PC-3 (cell line): ENCODE results near the gene COL4A5. TPM values are rescaled to one million over a fixed set of nuclear protein-coding genes. Genes with fewer than 3 reads are reported as not detected.

Source experiments
- ATAC-seq: fragments of 200-7000 bp; cut with Tn5 transposase; 2 replicates; pipeline ENCODE4 v1.9.1; 2020; ENCODE audit warnings: mild to moderate bottlenecking, moderate library complexity
- BruUV-seq: library from RNA; stranded (reverse); fragments of 400-500 nt; replicated peaks from 2 replicates; lab custom pipeline; 2021; lab: Mats Ljungman, UMichigan
- CTCF ChIA-PET: fragments of 300-600 bp; sonication (Branson Sonifier 250); formaldehyde crosslinking; loops from one replicate; lab custom pipeline; 2022; ENCODE audit warnings: antibody characterized with exemption; lab: Charles Lee
- POLR2A ChIA-PET: fragments of 300-600 bp; sonication (Branson Sonifier 250); formaldehyde crosslinking; loops from one replicate; lab custom pipeline; 2022; ENCODE audit warnings: antibody characterized with exemption; ENCODE audit not compliant: unreplicated experiment; lab: Charles Lee
- DNase-seq: peaks from one replicate; pipeline ENCODE4 v3.0.0-alpha.2; 2015
- H2AFZ ChIP-seq: fragments of 300-600 bp; sonication (generic); 2 replicates; pipeline ENCODE4 v1.6.0; 2016; ENCODE audit warnings: antibody characterized with exemption, low read length
- H3F3A ChIP-seq: fragments of 300-600 bp; sonication (generic); one replicate; pipeline ENCODE4 v1.6.0; 2017; ENCODE audit warnings: antibody characterized with exemption, low read length, control low read depth, mild to moderate bottlenecking; ENCODE audit not compliant: unreplicated experiment
- H3K27ac ChIP-seq: fragments of 300-600 bp; sonication (generic); 2 replicates; pipeline ENCODE4 v1.5.1; 2016; ENCODE audit warnings: mild to moderate bottlenecking, low read length
- H3K27me3 ChIP-seq: fragments of 300-600 bp; sonication (generic); 2 replicates; pipeline ENCODE4 v1.6.1; 2016; ENCODE audit warnings: low read length, mixed read lengths
- H3K36me3 ChIP-seq: fragments of 300-600 bp; sonication (generic); 2 replicates; pipeline ENCODE4 v1.6.1; 2016; ENCODE audit warnings: low read depth, mixed run types, low read length, mixed read lengths
- H3K4me1 ChIP-seq: fragments of 300-600 bp; sonication (generic); 2 replicates; pipeline ENCODE4 v1.5.1; 2016; ENCODE audit warnings: low read length; ENCODE audit not compliant: insufficient read depth
- H3K4me2 ChIP-seq: fragments of 300-600 bp; sonication (generic); 2 replicates; pipeline ENCODE4 v1.6.0; 2016; ENCODE audit warnings: low read length
- H3K4me3 ChIP-seq: fragments of 300-600 bp; sonication (generic); 2 replicates; pipeline ENCODE4 v1.5.1; 2016; ENCODE audit warnings: mild to moderate bottlenecking, low read length, mixed read lengths
- H3K79me2 ChIP-seq: fragments of 300-600 bp; sonication (generic); 2 replicates; pipeline ENCODE4 v1.6.1; 2017; ENCODE audit warnings: low read length, mixed read lengths
- H3K9ac ChIP-seq: fragments of 300-600 bp; sonication (generic); 2 replicates; pipeline ENCODE4 v1.6.0; 2016; ENCODE audit warnings: mild to moderate bottlenecking, low read length
- H3K9me2 ChIP-seq: fragments of 300-600 bp; sonication (generic); replicated peaks from 2 replicates; pipeline ENCODE4 v1.6.1; 2016; ENCODE audit warnings: mixed run types, low read length, mixed read lengths
- H3K9me3 ChIP-seq: fragments of 300-600 bp; sonication (generic); 2 replicates; pipeline ENCODE4 v1.6.1; 2016; ENCODE audit warnings: low read length, mixed read lengths
- H4K20me1 ChIP-seq: fragments of 300-600 bp; sonication (generic); 2 replicates; pipeline ENCODE4 v1.6.1; 2016; ENCODE audit warnings: low read length, mixed read lengths
- CTCF ChIP-seq: fragments of 300-600 bp; sonication (generic); conservative IDR thresholded peaks from 2 replicates; pipeline ENCODE4 v1.5.1; 2017; ENCODE audit warnings: antibody characterized with exemption, low read depth, mild to moderate bottlenecking, low read length
- EZH2 ChIP-seq: fragments of 300-600 bp; sonication (generic); IDR thresholded peaks from one replicate; pipeline ENCODE4 v1.6.1; 2017; ENCODE audit warnings: antibody characterized with exemption, mild to moderate bottlenecking, low read length; ENCODE audit not compliant: unreplicated experiment
- EZH2phosphoT487 ChIP-seq: fragments of 300-600 bp; sonication (generic); IDR thresholded peaks from 2 replicates; pipeline ENCODE4 v1.6.1; 2018; ENCODE audit warnings: mild to moderate bottlenecking, antibody characterized with exemption, low read length, borderline replicate concordance
- intact Hi-C: fragments of 100-400 bp; cut with micrococcal nuclease; formaldehyde crosslinking; loops from 2 replicates; pipeline ENCODE4 v1.9.0; 2023
- total RNA-seq: library from RNA; depleted of rRNA; stranded (reverse); fragments of >200 nt; gene quantifications from 2 replicates; pipeline ENCODE4 v1.2.3, GENCODE V29; 2014

Gene COL4A5
- total RNA-seq, 1 experiment from 2014 or later = 30.0 TPM

GRCh38 chrX:108666101-108666500 is 226.5 kb downstream of the COL4A5 start:
- ATAC-seq (no peak), DNase-seq (no peak)
- H3F3A ChIP-seq = no peaks in the 10 kb centered on the region
- H3K9me3 ChIP-seq = no peaks in the 10 kb centered on the region
- H2AFZ ChIP-seq = no peak overlapping the region
- no peak overlapping the region for H3K9ac ChIP-seq
- no peaks in the 10 kb centered on the region for H3K27me3 ChIP-seq
- no peak for TF ChIP-seq EZH2phosphoT487
- no peak for TF ChIP-seq EZH2
- TF ChIP-seq CTCF = no peak
- no peaks in the 10 kb centered on the region for H3K9me2 ChIP-seq
- POLR2A ChIA-PET = no interaction called here
- H3K4me1 ChIP-seq = no peaks in the 10 kb centered on the region
- no peak overlapping the region for H3K4me2 ChIP-seq
- BruUV-seq = no TSS peak
- intact Hi-C loops = no loop called here
- no peaks in the 10 kb centered on the region for H3K36me3 ChIP-seq
- no peak overlapping the region for H3K27ac ChIP-seq
- CTCF ChIA-PET = no interaction called here
- H3K79me2 ChIP-seq = no peaks in the 10 kb centered on the region
- no peaks in the 10 kb centered on the region for H4K20me1 ChIP-seq
- H3K4me3 ChIP-seq = no peak overlapping the region

GRCh38 chrX:108671526-108671925 is 231.9 kb downstream of the COL4A5 start:
- TF ChIP-seq EZH2phosphoT487 = no peak
- TF ChIP-seq CTCF = no peak
- no peak for TF ChIP-seq EZH2
- H3K4me3 ChIP-seq = no peak overlapping the region
- H3F3A ChIP-seq = no peaks in the 10 kb centered on the region
- H3K4me1 ChIP-seq = no peaks in the 10 kb centered on the region
- H2AFZ ChIP-seq = no peak overlapping the region
- H3K9me2 ChIP-seq = no peaks in the 10 kb centered on the region
- H3K4me2 ChIP-seq = no peak overlapping the region
- CTCF ChIA-PET = no interaction called here
- no TSS peak for BruUV-seq
- no peaks in the 10 kb centered on the region for H4K20me1 ChIP-seq
- H3K27me3 ChIP-seq = no peaks in the 10 kb centered on the region
- POLR2A ChIA-PET = no interaction called here
- H3K27ac ChIP-seq = no peak overlapping the region
- DNase-seq (no peak), ATAC-seq (no peak)
- intact Hi-C loops = no loop called here
- no peak overlapping the region for H3K9ac ChIP-seq
- H3K9me3 ChIP-seq = no peaks in the 10 kb centered on the region
- no peaks in the 10 kb centered on the region for H3K36me3 ChIP-seq
- H3K79me2 ChIP-seq = no peaks in the 10 kb centered on the region

GRCh38 chrX:108696690-108697089 is 257.1 kb downstream of the COL4A5 start:
- Histone ChIP-seq H4K20me1 (no peaks in the 10 kb centered on the region), H3F3A (peaks cover 5% of the 10 kb centered on the region), H3K9me2 (no peaks in the 10 kb centered on the region), H3K4me2 (peak overlapping the region; percentile 51; the same call in 1 of the 2 replicates), H3K36me3 (no peaks in the 10 kb centered on the region), H2AFZ (no peak overlapping the region), H3K27me3 (no peaks in the 10 kb centered on the region), H3K9me3 (no peaks in the 10 kb centered on the region), H3K4me3 (no peak overlapping the region), H3K9ac (no peak overlapping the region), H3K27ac (peak overlapping the region; percentile 25; the same call in 1 of the 2 replicates), H3K4me1 (peaks cover 15% of the 10 kb centered on the region), H3K79me2 (no peaks in the 10 kb centered on the region)
- intact Hi-C loops = no loop called here
- DNase-seq = peak; percentile 38
- ChIA-PET POLR2A (no interaction called here), CTCF (no interaction called here)
- ATAC-seq = peak; percentile 92
- TF ChIP-seq EZH2phosphoT487 (no peak), CTCF (no peak), EZH2 (no peak)
- TSS peak; percentile 43 for BruUV-seq
